Stimulated activated CD8-positive, alpha-beta memory T cell treated with anti-CD3 and anti-CD28 coated beads, Interleukin-15, amount 100 ng/mL, for 4 hours (primary cell): ENCODE measurements around the gene SLC49A4.

Source experiments
- DNase-seq, 2 donors: peaks; one replicate each; pipeline ENCODE4 v3.0.0-alpha.2; 2020; ENCODE audit warnings: low read depth in 2 of 2

SLC49A4 gene

GRCh38 chr3:122858373-122858772 lies 63.5 kb downstream of the SLC49A4 start:
- no peak for DNase-seq

- DNase-seq: no peak
Measured at GRCh38 chr3:122859021-122859805, 64.3 kb downstream of the SLC49A4 start.

- DNase-seq: no peak
Measured at GRCh38 chr3:122862381-122862780, 67.5 kb downstream of the SLC49A4 start.

- no peak for DNase-seq
Measured at GRCh38 chr3:122864498-122864897, 69.6 kb downstream of the SLC49A4 start.

- DNase-seq: no peak
Measured at GRCh38 chr3:122868322-122868721, 73.5 kb downstream of the SLC49A4 start.

- DNase-seq: no peak
Measured at GRCh38 chr3:122873741-122874515, 79.1 kb downstream of the SLC49A4 start.

GRCh38 chr3:122875547-122876127 lies 80.8 kb downstream of the SLC49A4 start:
- no peak for DNase-seq

GRCh38 chr3:122880173-122880572 lies 85.3 kb downstream of the SLC49A4 start:
- DNase-seq: no peak

GRCh38 chr3:122880624-122881023 lies 85.8 kb downstream of the SLC49A4 start:
- DNase-seq: no peak

- no peak for DNase-seq
Measured at GRCh38 chr3:122882361-122882947, 87.6 kb downstream of the SLC49A4 start.

GRCh38 chr3:122886251-122886650 lies 91.4 kb downstream of the SLC49A4 start:
- DNase-seq: no peak

GRCh38 chr3:122886946-122887345 lies 92.1 kb downstream of the SLC49A4 start:
- no peak for DNase-seq

- DNase-seq: no peak
Measured at GRCh38 chr3:122890077-122890719, 95.3 kb downstream of the SLC49A4 start.

GRCh38 chr3:122890720-122891220 lies 95.9 kb downstream of the SLC49A4 start:
- no peak for DNase-seq

GRCh38 chr3:122892118-122892960 lies 97.5 kb downstream of the SLC49A4 start:
- no peak for DNase-seq

GRCh38 chr3:122893282-122893681 lies 98.4 kb downstream of the SLC49A4 start:
- no peak for DNase-seq

- no peak for DNase-seq
Measured at GRCh38 chr3:122893754-122894668, 99.1 kb downstream of the SLC49A4 start.

GRCh38 chr3:122898298-122898697 lies 103.4 kb downstream of the SLC49A4 start:
- DNase-seq: no peak

- DNase-seq: no peak
Measured at GRCh38 chr3:122902326-122902725, 107.5 kb downstream of the SLC49A4 start.

GRCh38 chr3:122903171-122903570 lies 108.3 kb downstream of the SLC49A4 start:
- DNase-seq: no peak
